Measurements from ENCODE around the gene SBF2. TPM values are rescaled to one million over a fixed set of nuclear protein-coding genes. Genes with fewer than 3 reads are reported as not detected.
A peak's percentile ranks its signal among the peaks of the same experiment; 100 is the strongest.

Gene SBF2
- total and polyA plus RNA-seq, 2 of the 13 experiments (the other 11 are each of a cell fraction or from before 2014, with no cell fraction given): 24.0 to 45.8 TPM

DNA sequence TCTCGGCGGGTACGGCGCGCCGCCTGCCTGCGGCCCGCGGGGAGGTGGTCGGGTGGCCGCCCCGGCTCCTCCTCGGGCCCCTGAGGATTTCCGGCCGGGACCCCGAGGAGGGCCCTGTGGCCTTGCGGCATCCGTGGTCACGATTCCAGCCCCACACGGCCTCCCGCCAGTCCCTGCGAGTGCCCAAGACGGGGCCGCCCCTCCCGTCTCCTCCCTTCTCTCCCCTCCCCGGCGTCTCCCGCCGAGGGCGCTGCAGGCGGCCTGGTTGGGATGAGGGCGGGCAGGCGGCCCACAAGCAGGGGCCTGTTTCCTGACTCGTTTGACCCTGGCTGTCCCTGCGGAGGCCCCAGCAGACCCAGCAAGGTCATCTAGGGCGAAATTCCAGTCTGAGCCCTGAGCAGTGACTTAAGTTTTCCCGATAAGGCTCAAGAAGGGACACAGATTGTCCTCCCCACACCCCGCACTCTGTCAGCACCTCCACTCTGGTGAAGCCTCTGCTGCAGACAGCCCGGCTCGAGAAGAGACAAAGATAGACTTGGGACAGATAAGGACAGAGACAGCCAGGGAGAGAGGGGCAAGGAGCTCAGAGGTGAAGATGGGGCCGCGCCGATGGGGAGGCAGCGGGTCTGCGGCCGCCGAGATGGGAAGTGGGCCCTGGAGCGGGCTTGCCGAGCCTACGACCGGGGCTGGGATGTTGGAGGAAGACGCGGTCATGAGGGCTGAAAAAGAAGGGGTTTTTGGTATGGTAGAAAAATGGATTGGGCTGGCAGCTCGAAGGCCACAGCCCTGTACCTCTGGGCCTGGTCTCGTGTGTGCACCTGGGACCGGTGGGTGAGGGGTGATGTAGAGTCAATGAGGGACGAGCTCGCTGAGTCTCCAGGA lies 535.1 kb downstream of the SBF2 start (continued):
- TF ChIP-seq ZBTB46 (CRISPR knock-in tag; IDR thresholded peaks at IDR 0.05; ENCODE audit: borderline replicate concordance): no peak
- no peak for TF ChIP-seq ARNTL (CRISPR knock-in tag; IDR thresholded peaks at IDR 0.05)
- TF ChIP-seq, protein P1, sequence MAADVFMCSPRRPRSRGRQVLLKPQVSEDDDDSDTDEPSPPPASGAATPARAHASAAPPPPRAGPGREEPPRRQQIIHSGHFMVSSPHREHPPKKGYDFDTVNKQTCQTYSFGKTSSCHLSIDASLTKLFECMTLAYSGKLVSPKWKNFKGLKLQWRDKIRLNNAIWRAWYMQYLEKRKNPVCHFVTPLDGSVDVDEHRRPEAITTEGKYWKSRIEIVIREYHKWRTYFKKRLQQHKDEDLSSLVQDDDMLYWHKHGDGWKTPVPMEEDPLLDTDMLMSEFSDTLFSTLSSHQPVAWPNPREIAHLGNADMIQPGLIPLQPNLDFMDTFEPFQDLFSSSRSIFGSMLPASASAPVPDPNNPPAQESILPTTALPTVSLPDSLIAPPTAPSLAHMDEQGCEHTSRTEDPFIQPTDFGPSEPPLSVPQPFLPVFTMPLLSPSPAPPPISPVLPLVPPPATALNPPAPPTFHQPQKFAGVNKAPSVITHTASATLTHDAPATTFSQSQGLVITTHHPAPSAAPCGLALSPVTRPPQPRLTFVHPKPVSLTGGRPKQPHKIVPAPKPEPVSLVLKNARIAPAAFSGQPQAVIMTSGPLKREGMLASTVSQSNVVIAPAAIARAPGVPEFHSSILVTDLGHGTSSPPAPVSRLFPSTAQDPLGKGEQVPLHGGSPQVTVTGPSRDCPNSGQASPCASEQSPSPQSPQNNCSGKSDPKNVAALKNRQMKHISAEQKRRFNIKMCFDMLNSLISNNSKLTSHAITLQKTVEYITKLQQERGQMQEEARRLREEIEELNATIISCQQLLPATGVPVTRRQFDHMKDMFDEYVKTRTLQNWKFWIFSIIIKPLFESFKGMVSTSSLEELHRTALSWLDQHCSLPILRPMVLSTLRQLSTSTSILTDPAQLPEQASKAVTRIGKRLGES (CRISPR knock-in tag; IDR thresholded peaks at IDR 0.05; ENCODE audit: borderline replicate concordance): no peak
- TF ChIP-seq, protein P2, sequence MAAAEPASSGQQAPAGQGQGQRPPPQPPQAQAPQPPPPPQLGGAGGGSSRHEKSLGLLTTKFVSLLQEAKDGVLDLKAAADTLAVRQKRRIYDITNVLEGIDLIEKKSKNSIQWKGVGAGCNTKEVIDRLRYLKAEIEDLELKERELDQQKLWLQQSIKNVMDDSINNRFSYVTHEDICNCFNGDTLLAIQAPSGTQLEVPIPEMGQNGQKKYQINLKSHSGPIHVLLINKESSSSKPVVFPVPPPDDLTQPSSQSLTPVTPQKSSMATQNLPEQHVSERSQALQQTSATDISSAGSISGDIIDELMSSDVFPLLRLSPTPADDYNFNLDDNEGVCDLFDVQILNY (CRISPR knock-in tag; conservative IDR thresholded peaks at IDR 0.05): no peak
- TF ChIP-seq FOSL1 (CRISPR knock-in tag; IDR thresholded peaks at IDR 0.05; ENCODE audit: borderline replicate concordance): no peak
- no peak for TF ChIP-seq SRSF4 (IDR thresholded peaks at IDR 0.05; ENCODE audit: low read depth, low read length, poor library complexity, severe bottlenecking)
- 0 out of 2 replicates have a peak, but pooled peaks have one; percentile 52 for TF ChIP-seq ZXDC (CRISPR knock-in tag; IDR thresholded peaks at IDR 0.05)
- TF ChIP-seq ZNF614 (CRISPR knock-in tag; IDR thresholded peaks at IDR 0.05; ENCODE audit: borderline replicate concordance): peak; percentile 29; the same call in 1 of the 2 replicates
- TF ChIP-seq ETV5 (CRISPR knock-in tag; IDR thresholded peaks at IDR 0.05; ENCODE audit: borderline replicate concordance): 0 out of 2 replicates have a peak, but pooled peaks have one; percentile 24
- no peak for TF ChIP-seq ZNF839 (CRISPR knock-in tag; IDR thresholded peaks at IDR 0.05; ENCODE audit: borderline replicate concordance)
- no peak for TF ChIP-seq ETV6 (CRISPR knock-in tag; conservative IDR thresholded peaks at IDR 0.05)
- no peak for TF ChIP-seq HBP1 (CRISPR knock-in tag; IDR thresholded peaks at IDR 0.05; ENCODE audit: low read depth)
- no peak for TF ChIP-seq ZFP36L1 (CRISPR knock-in tag; IDR thresholded peaks at IDR 0.05)
- TF ChIP-seq, protein P3, sequence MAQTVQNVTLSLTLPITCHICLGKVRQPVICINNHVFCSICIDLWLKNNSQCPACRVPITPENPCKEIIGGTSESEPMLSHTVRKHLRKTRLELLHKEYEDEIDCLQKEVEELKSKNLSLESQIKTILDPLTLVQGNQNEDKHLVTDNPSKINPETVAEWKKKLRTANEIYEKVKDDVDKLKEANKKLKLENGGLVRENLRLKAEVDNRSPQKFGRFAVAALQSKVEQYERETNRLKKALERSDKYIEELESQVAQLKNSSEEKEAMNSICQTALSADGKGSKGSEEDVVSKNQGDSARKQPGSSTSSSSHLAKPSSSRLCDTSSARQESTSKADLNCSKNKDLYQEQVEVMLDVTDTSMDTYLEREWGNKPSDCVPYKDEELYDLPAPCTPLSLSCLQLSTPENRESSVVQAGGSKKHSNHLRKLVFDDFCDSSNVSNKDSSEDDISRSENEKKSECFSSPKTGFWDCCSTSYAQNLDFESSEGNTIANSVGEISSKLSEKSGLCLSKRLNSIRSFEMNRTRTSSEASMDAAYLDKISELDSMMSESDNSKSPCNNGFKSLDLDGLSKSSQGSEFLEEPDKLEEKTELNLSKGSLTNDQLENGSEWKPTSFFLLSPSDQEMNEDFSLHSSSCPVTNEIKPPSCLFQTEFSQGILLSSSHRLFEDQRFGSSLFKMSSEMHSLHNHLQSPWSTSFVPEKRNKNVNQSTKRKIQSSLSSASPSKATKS (CRISPR knock-in tag; IDR thresholded peaks at IDR 0.05): no peak
- TF ChIP-seq FOXM1 (CRISPR knock-in tag; IDR thresholded peaks at IDR 0.05): 0 out of 2 replicates have a peak, but pooled peaks have one; percentile 3
